ENCODE data around the gene RSAD2. TPM values are rescaled to one million over a fixed set of nuclear protein-coding genes. Genes with fewer than 3 reads are reported as not detected.

Gene RSAD2
- total and polyA plus RNA-seq, 9 of the 15 experiments (the other 6 are each of a cell fraction or from before 2014, with no cell fraction given): 0.15 to 1.4 (median 0.28) TPM

DNA sequence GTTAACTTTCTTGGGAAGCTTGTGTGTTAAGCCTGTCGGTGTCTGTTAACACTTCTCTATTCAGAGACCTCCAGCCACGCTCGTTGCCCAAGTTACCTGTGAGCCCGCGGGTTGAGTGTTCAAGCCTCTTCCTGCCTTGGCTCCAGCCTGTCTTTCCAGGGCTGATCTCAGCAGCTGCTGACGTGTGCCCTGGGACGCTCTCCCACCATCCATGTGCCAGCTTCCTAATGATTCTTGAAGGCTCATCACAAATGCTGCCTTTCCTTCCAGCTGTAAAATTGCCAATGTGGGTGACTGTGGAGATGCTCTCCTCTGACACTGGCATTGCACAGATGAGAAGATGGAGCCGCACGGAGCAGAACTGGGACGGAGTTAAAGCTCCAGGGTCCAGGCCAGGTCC lies 45.7 kb downstream of the RSAD2 start:
- DNase-seq (ENCODE audit: extremely low read depth in 1 of 4, low spot score in 3 of 4) (no peak), FAIRE-seq (no peak), ATAC-seq (no peak)
- no peak overlapping the region for H3K9ac ChIP-seq (ENCODE audit: insufficient read depth in 1 of 2, low read depth in 2 of 2, low read length in 2 of 2)
- CTCF ChIA-PET (ENCODE audit: low intra/inter-chr PET ratio): no interaction called here
- H4K20me1 ChIP-seq (replicated peaks; ENCODE audit: control insufficient read depth, insufficient read depth, low read length): peaks cover 17% of the 10 kb centered on the region
- TF ChIP-seq SMAD3 (CRISPR knock-in tag; conservative IDR thresholded peaks at IDR 0.05): no peak
- TF ChIP-seq MCM3 (IDR thresholded peaks at IDR 0.05): no peak
- TF ChIP-seq, protein P1, sequence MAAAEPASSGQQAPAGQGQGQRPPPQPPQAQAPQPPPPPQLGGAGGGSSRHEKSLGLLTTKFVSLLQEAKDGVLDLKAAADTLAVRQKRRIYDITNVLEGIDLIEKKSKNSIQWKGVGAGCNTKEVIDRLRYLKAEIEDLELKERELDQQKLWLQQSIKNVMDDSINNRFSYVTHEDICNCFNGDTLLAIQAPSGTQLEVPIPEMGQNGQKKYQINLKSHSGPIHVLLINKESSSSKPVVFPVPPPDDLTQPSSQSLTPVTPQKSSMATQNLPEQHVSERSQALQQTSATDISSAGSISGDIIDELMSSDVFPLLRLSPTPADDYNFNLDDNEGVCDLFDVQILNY (CRISPR knock-in tag; IDR thresholded peaks at IDR 0.05): no peak
- no peak for TF ChIP-seq ZNF77 (CRISPR knock-in tag; IDR thresholded peaks at IDR 0.05)
- no peak for TF ChIP-seq ZNF232 (CRISPR knock-in tag; IDR thresholded peaks at IDR 0.05)
- TF ChIP-seq, protein P2, sequence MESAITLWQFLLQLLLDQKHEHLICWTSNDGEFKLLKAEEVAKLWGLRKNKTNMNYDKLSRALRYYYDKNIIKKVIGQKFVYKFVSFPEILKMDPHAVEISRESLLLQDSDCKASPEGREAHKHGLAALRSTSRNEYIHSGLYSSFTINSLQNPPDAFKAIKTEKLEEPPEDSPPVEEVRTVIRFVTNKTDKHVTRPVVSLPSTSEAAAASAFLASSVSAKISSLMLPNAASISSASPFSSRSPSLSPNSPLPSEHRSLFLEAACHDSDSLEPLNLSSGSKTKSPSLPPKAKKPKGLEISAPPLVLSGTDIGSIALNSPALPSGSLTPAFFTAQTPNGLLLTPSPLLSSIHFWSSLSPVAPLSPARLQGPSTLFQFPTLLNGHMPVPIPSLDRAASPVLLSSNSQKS (CRISPR knock-in tag; IDR thresholded peaks at IDR 0.05): no peak
- TF ChIP-seq FOS (IDR thresholded peaks at IDR 0.05; ENCODE audit: extremely low read depth, insufficient read length): no peak
- TF ChIP-seq NBN (IDR thresholded peaks at IDR 0.05; ENCODE audit: low read depth): no peak
- TF ChIP-seq ETV5 (CRISPR knock-in tag; IDR thresholded peaks at IDR 0.05; ENCODE audit: low read depth): no peak
- TF ChIP-seq XRCC5 (IDR thresholded peaks at IDR 0.05; ENCODE audit: low read depth, low read length): no peak
- TF ChIP-seq ZNF436 (CRISPR knock-in tag; IDR thresholded peaks at IDR 0.05): no peak
- TF ChIP-seq PRDM10 (IDR thresholded peaks at IDR 0.05; ENCODE audit: partially characterized antibody): no peak
- no peak for TF ChIP-seq BRD4 (IDR thresholded peaks at IDR 0.05)
- no peak for TF ChIP-seq EP400 (IDR thresholded peaks at IDR 0.05)
- no peak for TF ChIP-seq CHD1 (IDR thresholded peaks at IDR 0.05; ENCODE audit: low read length)
- no peak overlapping the region for H3K4me3 ChIP-seq
- H3K9me3 ChIP-seq (replicated peaks; ENCODE audit: control insufficient read depth, insufficient read depth, low read depth, low read length): no peaks in the 10 kb centered on the region
- no TSS peak for BruUV-seq (replicated peaks)
- intact Hi-C loops (cut with micrococcal nuclease) (no loop called here), in situ Hi-C loops (cut with MboI) (no loop called here)
- no peaks in the 10 kb centered on the region for H3K79me2 ChIP-seq (ENCODE audit: control insufficient read depth, insufficient read depth, low read length)
- POLR2A ChIA-PET: no interaction called here
- H3K27ac ChIP-seq (ENCODE audit: extremely low read depth, low read depth, low read length): no peak overlapping the region
- peaks cover 4 to 9% of the 10 kb centered on the region in 2 experiments; a peak in 3 of 5 replicates for H3K4me1 ChIP-seq (replicated peaks in 1 of 2; ENCODE audit: control insufficient read depth in 2 of 2, insufficient read depth in 2 of 2, low read length in 2 of 2)
- H2AFZ ChIP-seq (ENCODE audit: low read depth, low read length): no peak overlapping the region
- no peaks in the 10 kb centered on the region for H3K36me3 ChIP-seq (ENCODE audit: control insufficient read depth, insufficient read depth, low read length)
- H3K4me2 ChIP-seq (ENCODE audit: insufficient read depth, low read length): no peak overlapping the region
- peaks cover 3% of the 10 kb centered on the region for H3K9me1 ChIP-seq (ENCODE audit: control insufficient read depth, insufficient read depth, low read length)
- 82% methylated on average over 10 of the region's 10 CpGs for WGBS (ENCODE audit: insufficient coverage, low coverage, missing lambda C conversion rate)
- no peaks in the 10 kb centered on the region for H3K27me3 ChIP-seq (ENCODE audit: control insufficient read depth in 2 of 2, insufficient read depth in 2 of 2, low read length in 2 of 2)
